IMR-90 (cell line): ENCODE data around the gene ZNF559. TPM values are rescaled to one million over a fixed set of nuclear protein-coding genes. Genes with fewer than 3 reads are reported as not detected.
"Not testable (repeated sequence)": the region's sequence is repeated elsewhere in the genome, so short reads cannot be mapped to it uniquely, and the experiment has no call there.

Source experiments
- ATAC-seq: fragments of 200-7000 bp; cut with Tn5 transposase; 2 replicates; pipeline ENCODE4 v1.9.1; 2020; ENCODE audit warnings: low read depth, mild to moderate bottlenecking, moderate library complexity
- BruUV-seq: library from RNA; stranded (reverse); fragments of 400-500 nt; replicated peaks from 2 replicates; lab custom pipeline; 2021; lab: Mats Ljungman, UMichigan
- CTCF ChIA-PET: fragments of 300-600 bp; formaldehyde crosslinking; extraction: SDS; loops from one replicate; lab custom pipeline; 2021; ENCODE audit warnings: antibody characterized with exemption; lab: Yijun Ruan, JAX
- POLR2A ChIA-PET: fragments of 300-600 bp; sonication (Branson Sonifier 250); formaldehyde crosslinking; loops from one replicate; lab custom pipeline; 2022; ENCODE audit warnings: antibody characterized with exemption; ENCODE audit not compliant: unreplicated experiment; lab: Charles Lee
- DNase-seq: peaks from one replicate; pipeline ENCODE4 v3.0.0; 2013
- H2AFZ ChIP-seq: replicated peaks from 2 replicates; pipeline ENCODE3; 2013; ENCODE audit warnings: low read length, mild to moderate bottlenecking; ENCODE audit not compliant: poor library complexity
- H2AK5ac ChIP-seq: 2 replicates; pipeline ENCODE4 v1.6.1; 2013; ENCODE audit warnings: low read depth, low read length, inconsistent platforms
- H2AK9ac ChIP-seq: replicated peaks from 2 replicates; pipeline ENCODE3; 2013; ENCODE audit warnings: mild to moderate bottlenecking, low read depth, low read length, moderate library complexity; ENCODE audit not compliant: poor library complexity
- H2BK120ac ChIP-seq: 2 replicates; pipeline ENCODE4 v1.6.1; 2013; ENCODE audit warnings: low read depth, low read length, inconsistent platforms
- H2BK15ac ChIP-seq: 3 replicates; pipeline ENCODE4 v1.6.1; 2013; ENCODE audit warnings: low read depth, low read length, inconsistent platforms
- H2BK20ac ChIP-seq: 2 replicates; pipeline ENCODE4 v1.6.1; 2013; ENCODE audit warnings: low read depth, mild to moderate bottlenecking, inconsistent platforms, low read length, moderate library complexity
- H2BK5ac ChIP-seq: 2 replicates; pipeline ENCODE4 v1.6.1; 2013; ENCODE audit warnings: mild to moderate bottlenecking, low read depth, low read length, inconsistent platforms; ENCODE audit not compliant: poor library complexity, severe bottlenecking
- H3K14ac ChIP-seq: replicated peaks from 2 replicates; pipeline ENCODE4 v1.6.1; 2013; ENCODE audit warnings: low read depth, low read length, inconsistent platforms
- H3K18ac ChIP-seq: 2 replicates; pipeline ENCODE4 v1.6.1; 2013; ENCODE audit warnings: low read depth, low read length, control low read depth
- H3K23ac ChIP-seq: 2 replicates; pipeline ENCODE4 v1.6.1; 2013; ENCODE audit warnings: low read depth, low read length, inconsistent platforms
- H3K27ac ChIP-seq: 2 replicates; pipeline ENCODE4 v1.5.1; 2013; ENCODE audit warnings: mild to moderate bottlenecking, control low read depth, low read length; ENCODE audit not compliant: insufficient read depth
- H3K27me3 ChIP-seq: 2 replicates; pipeline ENCODE4 v1.6.1; 2013; ENCODE audit warnings: low read length; ENCODE audit not compliant: control insufficient read depth, insufficient read depth
- H3K36me3 ChIP-seq: 2 replicates; pipeline ENCODE4 v1.6.1; 2013; ENCODE audit warnings: low read length, mixed read lengths; ENCODE audit not compliant: control insufficient read depth, insufficient read depth
- H3K4ac ChIP-seq: 2 replicates; pipeline ENCODE4 v1.6.1; 2013; ENCODE audit warnings: low read depth, low read length, inconsistent platforms
- H3K4me1 ChIP-seq: 2 replicates; pipeline ENCODE4 v1.6.1; 2013; ENCODE audit warnings: low read length, mixed read lengths; ENCODE audit not compliant: control insufficient read depth, insufficient read depth
- H3K4me2 ChIP-seq: 2 replicates; pipeline ENCODE4 v1.6.1; 2013; ENCODE audit warnings: low read depth, mild to moderate bottlenecking, control low read depth, low read length, moderate library complexity
- H3K4me3 ChIP-seq: 2 replicates; pipeline ENCODE4 v1.5.1; 2013; ENCODE audit warnings: low read depth, mild to moderate bottlenecking, control low read depth, low read length, moderate library complexity; ENCODE audit not compliant: insufficient read depth
- H3K56ac ChIP-seq: 2 replicates; pipeline ENCODE4 v1.6.1; 2013; ENCODE audit warnings: low read length, inconsistent platforms; ENCODE audit not compliant: insufficient read depth; ENCODE audit errors: extremely low read depth
- H3K79me1 ChIP-seq, 2 experiments: 2 replicates each; pipeline ENCODE4 v1.6.1; 2013; ENCODE audit warnings: low read length in 2 of 2, inconsistent platforms in 1 of 2, low read depth in 1 of 2
- H3K9ac ChIP-seq: 2 replicates; pipeline ENCODE4 v1.6.1; 2013; ENCODE audit warnings: low read depth, low read length, control low read depth
- H3K9me1 ChIP-seq: 2 replicates; pipeline ENCODE4 v1.6.1; 2013; ENCODE audit warnings: low read length, inconsistent platforms; ENCODE audit not compliant: insufficient read depth
- H3K9me3 ChIP-seq: 2 replicates; pipeline ENCODE4 v1.6.1; 2013; ENCODE audit warnings: low read length; ENCODE audit not compliant: control insufficient read depth, insufficient read depth
- H4K20me1 ChIP-seq: 2 replicates; pipeline ENCODE4 v1.6.1; 2013; ENCODE audit warnings: low read length, inconsistent platforms; ENCODE audit not compliant: insufficient read depth
- H4K5ac ChIP-seq: 2 replicates; pipeline ENCODE4 v1.6.1; 2013; ENCODE audit warnings: mild to moderate bottlenecking, low read depth, low read length, control low read depth
- H4K8ac ChIP-seq, 2 experiments: 2 replicates each; pipeline ENCODE4 v1.6.1; 2013; ENCODE audit warnings: low read depth in 2 of 2, low read length in 2 of 2, control low read depth in 1 of 2, inconsistent platforms in 1 of 2
- H4K91ac ChIP-seq: 2 replicates; pipeline ENCODE4 v1.6.1; 2013; ENCODE audit warnings: low read depth, low read length, inconsistent platforms; ENCODE audit not compliant: insufficient read depth
- MAFK ChIP-seq: IDR thresholded peaks from 2 replicates; pipeline ENCODE4 v1.6.1; 2012; ENCODE audit warnings: low read depth, low read length, improper control_type of control experiment
- POLR2A ChIP-seq: IDR thresholded peaks from 2 replicates; pipeline ENCODE4 v1.6.1; 2012; ENCODE audit warnings: mild to moderate bottlenecking, low read depth, low read length
- RFX5 ChIP-seq: IDR thresholded peaks from 2 replicates; pipeline ENCODE4 v1.8.0; 2012; ENCODE audit warnings: low read depth, mild to moderate bottlenecking, low read length, moderate library complexity
- WGBS, 2 experiments: methylation state at CpG; one replicate each; pipeline versions ENCODE4 v1.1.5 to v1.1.7; 2013; ENCODE audit warnings: missing lambda C conversion rate in 2 of 2; ENCODE audit not compliant: insufficient read length in 1 of 2; ENCODE audit errors: extremely low coverage in 2 of 2; 5-methylcytosine and 5-hydroxymethylcytosine counted together
- dilution Hi-C: fragments of 300-500 bp; cut with HindIII; formaldehyde crosslinking; loops from one replicate; pipeline ENCODE4 v1.14.3; 2018; ENCODE audit warnings: low sequenced_read_pairs; ENCODE audit not compliant: unreplicated experiment
- in situ Hi-C: fragments of 300-500 bp; cut with MboI; formaldehyde crosslinking; loops from 3 replicates; pipeline ENCODE4 v1.14.3; 2019; ENCODE audit warnings: low sequenced_read_pairs, inconsistent platforms, mixed read lengths
- intact Hi-C: fragments of 100-400 bp; cut with micrococcal nuclease; formaldehyde crosslinking; loops from 2 replicates; pipeline ENCODE4 v1.10.0; 2022
- polyA plus RNA-seq, 3 experiments: library from polyadenylated mRNA; depleted of rRNA; stranded (reverse); fragments of >200 nt; gene quantifications; 2 replicates each; pipeline ENCODE4 v1.2.3, GENCODE V29; 2012; ENCODE audit warnings: low replicate concordance in 1 of 3
- total RNA-seq: library from RNA; depleted of rRNA; stranded (reverse); fragments of >200 nt; gene quantifications from 2 replicates; pipeline ENCODE4 v1.2.3, GENCODE V29; 2012

ZNF559 gene
- total and polyA plus RNA-seq, 2 of the 4 experiments (the other 2 are of a cell fraction) = 8.8 to 9.9 TPM

- Histone ChIP-seq H2BK120ac (no peak overlapping the region), H3K23ac (no peak overlapping the region), H3K9ac (no peak overlapping the region), H2AK9ac (no peak overlapping the region), H4K91ac (no peak overlapping the region), H3K79me1 (peaks cover 5 to 7% of the 10 kb centered on the region in 2 experiments; a peak in 3 of 4 replicates), H3K4me2 (no peak overlapping the region), H2BK20ac (no peak overlapping the region), H3K27me3 (no peaks in the 10 kb centered on the region), H3K14ac (no peak overlapping the region), H2BK15ac (no peak overlapping the region), H3K56ac (no peak overlapping the region), H4K20me1 (no peaks in the 10 kb centered on the region), H2AFZ (no peak overlapping the region), H3K27ac (no peak overlapping the region), H3K4me1 (0 out of 2 replicates have a peak, but pooled peaks cover 2% of the 10 kb centered on the region), H4K5ac (no peak overlapping the region), H3K4ac (no peak overlapping the region), H3K36me3 (no peaks in the 10 kb centered on the region; the same call in 1 of the 2 replicates), H2BK5ac (no peak overlapping the region), H3K4me3 (no peak overlapping the region), H2AK5ac (no peak overlapping the region), H3K18ac (no peak overlapping the region), H3K9me3 (peaks cover 9% of the 10 kb centered on the region), H3K9me1 (no peaks in the 10 kb centered on the region), H4K8ac (no peak overlapping the region)
- ATAC-seq (no peak), DNase-seq (no peak)
- in situ Hi-C loops (loop anchor here (10.0 kb wide), 1 partner anchor 473 kb away; no protein-coding TSS in a partner anchor), intact Hi-C loops (no loop called here), dilution Hi-C loops (no loop called here)
- POLR2A ChIA-PET = no interaction called here
- no TSS peak for BruUV-seq
- no CpG with 5 or more reads among the region's 23 CpGs for WGBS, 2 experiments
- CTCF ChIA-PET = no interaction called here
- TF ChIP-seq POLR2A = no peak
- TF ChIP-seq RFX5 = no peak
- no peak for TF ChIP-seq MAFK
Measured at GRCh38 chr19:9321338-9321737, 2.6 kb upstream of the ZNF559 start.

- in situ Hi-C loops = loop anchor here (10.0 kb wide), 1 partner anchor 473 kb away; no protein-coding TSS in a partner anchor
- H3K4me2 ChIP-seq, CTCF ChIA-PET, BruUV-seq, H3K4me1 ChIP-seq, H4K8ac ChIP-seq, H2AK9ac ChIP-seq, H3K4me3 ChIP-seq, H3K9me3 ChIP-seq, intact Hi-C loops, H2BK5ac ChIP-seq, H3K79me1 ChIP-seq, H4K20me1 ChIP-seq, H3K36me3 ChIP-seq, H4K91ac ChIP-seq, H3K4ac ChIP-seq, H3K23ac ChIP-seq, H3K56ac ChIP-seq, H3K9ac ChIP-seq, H4K5ac ChIP-seq, H3K27ac ChIP-seq, H2BK120ac ChIP-seq, H3K9me1 ChIP-seq, H2BK15ac ChIP-seq, H2AFZ ChIP-seq, H2AK5ac ChIP-seq, H3K27me3 ChIP-seq, ATAC-seq, POLR2A ChIA-PET, H3K14ac ChIP-seq, H2BK20ac ChIP-seq, H3K18ac ChIP-seq, dilution Hi-C loops, DNase-seq: not testable (repeated sequence)
- no CpG with 5 or more reads among the region's 14 CpGs for WGBS, 2 experiments
Measured at GRCh38 chr19:9321756-9322155, 2.2 kb upstream of the ZNF559 start.
